HCT116 (cell line): ENCODE measurements around the gene PSKH1. TPM values are rescaled to one million over a fixed set of nuclear protein-coding genes. Genes with fewer than 3 reads are reported as not detected.

Experiments used
- ATAC-seq: fragments of 200-7000 bp; cut with Tn5 transposase; 2 replicates; pipeline ENCODE4 v1.9.1; 2020; ENCODE audit warnings: mild to moderate bottlenecking, moderate library complexity
- BruUV-seq: library from RNA; stranded (reverse); fragments of 400-500 nt; replicated peaks from 2 replicates; lab custom pipeline; 2021; lab: Mats Ljungman, UMichigan
- CTCF ChIA-PET: fragments of 300-600 bp; sonication (Branson Sonifier 250); formaldehyde crosslinking; loops from one replicate; lab custom pipeline; 2021; ENCODE audit warnings: antibody characterized with exemption; lab: Charles Lee
- POLR2A ChIA-PET: fragments of 300-600, 350-600 bp; sonication (Branson Sonifier 250); formaldehyde crosslinking; loops from one replicate; lab custom pipeline; 2021; ENCODE audit warnings: antibody characterized with exemption; lab: Charles Lee
- RAD21 ChIA-PET, 2 experiments: fragments of 300-600 bp; sonication (Branson Sonifier 250); formaldehyde crosslinking; loops; one replicate each; lab custom pipeline; 2023; ENCODE audit warnings: low total read pairs in 2 of 2; ENCODE audit not compliant: uncharacterized antibody in 2 of 2, unreplicated experiment in 2 of 2, low non-redundant PET in 1 of 2; lab: Charles Lee
- DNase-seq: peaks from one replicate; pipeline ENCODE4 v3.0.0-alpha.2; 2010; ENCODE audit warnings: low read depth, low spot score
- H2AFZ ChIP-seq: fragments of 200-600 bp; shearing (Covaris generic), sonication (generic); 2 replicates; pipeline ENCODE4 v1.6.1; 2017; ENCODE audit warnings: low read depth, mixed run types, mixed read lengths, antibody characterized with exemption, low read length; ENCODE audit not compliant: poor library complexity, severe bottlenecking
- H3K27ac ChIP-seq: 2 replicates; pipeline ENCODE4 v1.5.1; 2012; ENCODE audit warnings: low read depth, low read length
- H3K27me3 ChIP-seq: fragments of 200-600 bp; sonication (generic); 2 replicates; pipeline ENCODE4 v1.6.1; 2016; ENCODE audit warnings: mixed run types, low read length, mixed read lengths; ENCODE audit not compliant: insufficient read depth
- H3K36me3 ChIP-seq, 2 experiments: fragments of 200-500 bp in 1 of 2; fragments of 200-600 bp in 1 of 2; sonication (Bioruptor generic) in 1 of 2; sonication (generic) in 1 of 2; 2 replicates each; pipeline versions ENCODE4 v1.5.1 to v1.6.1; 2014 to 2016; ENCODE audit warnings: low read length in 2 of 2, inconsistent platforms in 1 of 2, mixed read lengths in 1 of 2, mixed run types in 1 of 2; ENCODE audit not compliant: insufficient read depth in 2 of 2, control insufficient read depth in 1 of 2
- H3K4me1 ChIP-seq, 2 experiments: fragments of 200-600 bp in 1 of 2; sonication (generic) in 1 of 2; 2 replicates each; pipeline versions ENCODE4 v1.5.1 to v1.6.1; 2012 to 2017; ENCODE audit warnings: low read length in 2 of 2, inconsistent platforms in 1 of 2, mild to moderate bottlenecking in 1 of 2, mixed read lengths in 1 of 2, mixed run types in 1 of 2, moderate library complexity in 1 of 2; ENCODE audit not compliant: insufficient read depth in 2 of 2, control insufficient read depth in 1 of 2
- H3K4me2 ChIP-seq: fragments of 200-600 bp; sonication (generic); 2 replicates; pipeline ENCODE4 v1.6.1; 2017; ENCODE audit warnings: mixed run types, low read length, mixed read lengths
- H3K4me3 ChIP-seq, 2 experiments: fragments of 200-600 bp in 1 of 2; sonication (generic) in 1 of 2; replicated peaks in 1 of 2; 2 replicates each; pipeline ENCODE4 v1.5.1; 2011 to 2016; ENCODE audit warnings: low read length in 2 of 2, control low read depth in 1 of 2, low read depth in 1 of 2, mild to moderate bottlenecking in 1 of 2, mixed read lengths in 1 of 2, mixed run types in 1 of 2
- H3K79me2 ChIP-seq: fragments of 200-600 bp; sonication (generic); 2 replicates; pipeline ENCODE4 v1.6.1; 2017; ENCODE audit warnings: mild to moderate bottlenecking, mixed run types, low read length, moderate library complexity, mixed read lengths; ENCODE audit not compliant: insufficient read depth
- H3K9ac ChIP-seq: fragments of 200-600 bp; sonication (generic); 2 replicates; pipeline ENCODE4 v1.6.1; 2016; ENCODE audit warnings: low read length, mixed read lengths
- H3K9me2 ChIP-seq: fragments of 200-600 bp; sonication (generic), shearing (Covaris generic); 2 replicates; pipeline ENCODE4 v1.6.1; 2017; ENCODE audit warnings: mixed run types, mild to moderate bottlenecking, moderate library complexity; ENCODE audit not compliant: insufficient read depth
- H3K9me3 ChIP-seq, 2 experiments: fragments of 200-500 bp in 1 of 2; fragments of 200-600 bp in 1 of 2; sonication (Bioruptor generic) in 1 of 2; sonication (generic) in 1 of 2; 2 replicates each; pipeline ENCODE4 v1.6.1; 2014 to 2017; ENCODE audit warnings: low read length in 2 of 2, mixed read lengths in 2 of 2, inconsistent platforms in 1 of 2, low read depth in 1 of 2, mild to moderate bottlenecking in 1 of 2, mixed run types in 1 of 2, moderate library complexity in 1 of 2; ENCODE audit not compliant: control insufficient read depth in 1 of 2, insufficient read depth in 1 of 2
- H4K20me1 ChIP-seq: fragments of 200-600 bp; sonication (generic), shearing (Covaris generic); 2 replicates; pipeline ENCODE4 v1.6.1; 2017; ENCODE audit warnings: mixed run types, mild to moderate bottlenecking, moderate library complexity; ENCODE audit not compliant: insufficient read depth
- CBX3 ChIP-seq: IDR thresholded peaks from 2 replicates; pipeline ENCODE4 v1.6.1; 2012; ENCODE audit warnings: low read depth
- POLR2A ChIP-seq: IDR thresholded peaks from 2 replicates; pipeline ENCODE4 v1.7.0; 2011; ENCODE audit warnings: borderline replicate concordance; ENCODE audit not compliant: insufficient read depth, insufficient read length; ENCODE audit errors: extremely low read depth
- SIN3A ChIP-seq: IDR thresholded peaks from 2 replicates; pipeline ENCODE4 v1.6.1; 2012; ENCODE audit warnings: low read depth
- SP1 ChIP-seq: IDR thresholded peaks from 2 replicates; pipeline ENCODE4 v1.6.1; 2012; ENCODE audit warnings: low read depth
- SRF ChIP-seq: IDR thresholded peaks from 2 replicates; pipeline ENCODE4 v1.6.1; 2012; ENCODE audit warnings: low read depth
- TCF7L2 ChIP-seq: IDR thresholded peaks from 2 replicates; pipeline ENCODE4 v1.7.0; 2011; ENCODE audit warnings: borderline replicate concordance, inconsistent platforms; ENCODE audit not compliant: insufficient read depth, insufficient read length; ENCODE audit errors: extremely low read depth
- YY1 ChIP-seq: IDR thresholded peaks from 2 replicates; pipeline ENCODE4 v1.6.1; 2011; ENCODE audit warnings: low read length, low read depth, moderate library complexity, mild to moderate bottlenecking; ENCODE audit not compliant: insufficient replicate concordance; ENCODE audit errors: extremely low read depth
- ZNF274 ChIP-seq: fragments of 200-500 bp; sonication (Bioruptor generic); IDR thresholded peaks from 2 replicates; pipeline ENCODE4 v1.6.1; 2014; ENCODE audit warnings: mild to moderate bottlenecking, low read depth, low read length, inconsistent platforms
- intact Hi-C: fragments of 100-400 bp; cut with micrococcal nuclease; formaldehyde crosslinking; loops from 2 replicates; pipeline ENCODE4 v1.10.0; 2022
- total RNA-seq: library from RNA; stranded (reverse); gene quantifications from one replicate; pipeline ENCODE4 v1.2.1, GENCODE V29; 2021; ENCODE audit not compliant: unreplicated experiment
- TF ChIP-seq, protein P1 (sequence below): IDR thresholded peaks from 2 replicates; pipeline ENCODE4 v1.6.1; 2011; ENCODE audit warnings: mild to moderate bottlenecking, low read length, moderate library complexity; ENCODE audit not compliant: insufficient replicate concordance; ENCODE audit errors: extremely low read depth
- TF ChIP-seq, protein P2 (sequence below): IDR thresholded peaks from 2 replicates; pipeline ENCODE4 v1.6.1; 2012; ENCODE audit warnings: low read depth

Gene PSKH1
- total RNA-seq, 1 experiment from 2014 or later = 16.2 TPM

DNA sequence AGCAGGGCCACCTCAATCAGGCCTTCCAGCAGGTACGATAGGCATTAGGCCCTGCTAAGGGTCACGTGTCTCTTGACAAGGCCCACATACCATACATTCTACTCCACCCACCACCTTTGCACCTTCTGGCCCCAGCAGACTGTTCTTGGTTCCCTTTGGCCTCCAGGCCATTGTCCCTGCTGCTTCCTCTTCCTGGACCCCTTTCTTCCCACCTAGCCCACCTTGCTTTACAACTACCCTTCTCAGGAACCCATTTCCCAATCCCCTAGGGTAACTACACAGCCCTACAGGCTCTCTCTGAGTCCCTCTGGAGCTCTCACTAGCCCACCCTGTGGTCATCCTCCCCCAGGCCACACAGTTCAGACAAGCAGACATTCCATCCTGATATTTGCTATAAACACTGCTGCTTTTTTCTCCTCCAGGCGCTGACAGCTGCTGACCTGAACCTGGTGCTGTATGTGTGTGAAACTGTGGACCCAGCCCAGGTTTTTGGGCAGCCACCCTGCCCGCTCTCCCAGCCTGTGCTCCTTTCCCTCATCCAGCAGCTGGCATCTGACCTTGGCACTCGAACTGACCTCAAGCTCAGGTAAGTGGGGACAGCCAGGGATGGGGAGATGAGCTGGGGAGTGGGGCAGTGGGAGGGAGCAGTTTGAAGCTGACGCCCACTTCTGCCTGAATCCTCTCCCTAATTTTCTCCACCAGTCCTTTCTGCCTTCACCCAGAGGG lies 9.7 kb upstream of the PSKH1 start:
- BruUV-seq = no TSS peak
- peak; percentile 6; the same call in 1 of the 2 replicates for ATAC-seq

DNA sequence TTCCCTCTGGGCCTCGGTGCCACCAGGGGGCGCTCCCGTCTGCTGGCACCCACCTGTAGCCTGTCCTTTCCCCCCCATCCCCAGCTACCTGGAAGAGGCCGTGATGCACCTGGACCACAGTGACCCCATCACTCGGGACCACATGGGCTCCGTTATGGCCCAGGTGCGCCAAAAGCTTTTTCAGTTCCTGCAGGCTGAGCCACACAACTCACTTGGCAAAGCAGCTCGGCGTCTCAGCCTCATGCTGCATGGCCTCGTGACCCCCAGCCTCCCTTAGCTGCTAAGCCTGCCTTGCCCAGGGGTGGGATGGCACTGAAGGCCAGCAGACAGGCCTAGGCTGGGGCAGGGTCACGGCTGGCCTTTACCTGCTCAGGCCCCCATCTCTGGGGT lies 9.2 kb upstream of the PSKH1 start:
- no TSS peak for BruUV-seq
- intact Hi-C loops = loop anchor here (1.0 to 10.0 kb wide), 3 partner anchors 44 to 341 kb away; no protein-coding TSS in a partner anchor
- POLR2A ChIA-PET = no interaction called here
- H3K27ac ChIP-seq = no peak overlapping the region
- ATAC-seq (peak; percentile 91), DNase-seq (peak; percentile 29)
- H3K79me2 ChIP-seq = no peaks in the 10 kb centered on the region
- H3K27me3 ChIP-seq = no peaks in the 10 kb centered on the region
- H3K9me2 ChIP-seq = no peaks in the 10 kb centered on the region
- CTCF ChIA-PET = interaction anchor here (0.8 to 2.9 kb wide), 14 partner anchors 10 to 427 kb away, joined by 3 to 13 read pairs (median 5); partner anchors contain the start of genes EDC4, PRMT7, PSKH1 and SLC7A6OS
- no peak overlapping the region for H3K9ac ChIP-seq
- H3K36me3 ChIP-seq = peaks cover 29 to 44% of the 10 kb centered on the region in 2 experiments; a peak in 3 of 4 replicates
- no peaks in the 10 kb centered on the region for H3K9me3 ChIP-seq
- no peak overlapping the region for H2AFZ ChIP-seq
- H3K4me2 ChIP-seq = no peak overlapping the region
- peaks cover 3% of the 10 kb centered on the region; the same call in 1 of the 2 replicates for H4K20me1 ChIP-seq
- H3K4me3 ChIP-seq = no peak overlapping the region
- no peaks in the 10 kb centered on the region for H3K4me1 ChIP-seq
- RAD21 ChIA-PET = no interaction called here
- TF ChIP-seq, protein P1, sequence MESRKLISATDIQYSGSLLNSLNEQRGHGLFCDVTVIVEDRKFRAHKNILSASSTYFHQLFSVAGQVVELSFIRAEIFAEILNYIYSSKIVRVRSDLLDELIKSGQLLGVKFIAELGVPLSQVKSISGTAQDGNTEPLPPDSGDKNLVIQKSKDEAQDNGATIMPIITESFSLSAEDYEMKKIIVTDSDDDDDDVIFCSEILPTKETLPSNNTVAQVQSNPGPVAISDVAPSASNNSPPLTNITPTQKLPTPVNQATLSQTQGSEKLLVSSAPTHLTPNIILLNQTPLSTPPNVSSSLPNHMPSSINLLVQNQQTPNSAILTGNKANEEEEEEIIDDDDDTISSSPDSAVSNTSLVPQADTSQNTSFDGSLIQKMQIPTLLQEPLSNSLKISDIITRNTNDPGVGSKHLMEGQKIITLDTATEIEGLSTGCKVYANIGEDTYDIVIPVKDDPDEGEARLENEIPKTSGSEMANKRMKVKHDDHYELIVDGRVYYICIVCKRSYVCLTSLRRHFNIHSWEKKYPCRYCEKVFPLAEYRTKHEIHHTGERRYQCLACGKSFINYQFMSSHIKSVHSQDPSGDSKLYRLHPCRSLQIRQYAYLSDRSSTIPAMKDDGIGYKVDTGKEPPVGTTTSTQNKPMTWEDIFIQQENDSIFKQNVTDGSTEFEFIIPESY = no peak
- TF ChIP-seq SIN3A (no peak), SP1 (no peak), POLR2A (no peak), SRF (no peak), TCF7L2 (no peak), CBX3 (no peak), ZNF274 (no peak)
- TF ChIP-seq, protein P2, sequence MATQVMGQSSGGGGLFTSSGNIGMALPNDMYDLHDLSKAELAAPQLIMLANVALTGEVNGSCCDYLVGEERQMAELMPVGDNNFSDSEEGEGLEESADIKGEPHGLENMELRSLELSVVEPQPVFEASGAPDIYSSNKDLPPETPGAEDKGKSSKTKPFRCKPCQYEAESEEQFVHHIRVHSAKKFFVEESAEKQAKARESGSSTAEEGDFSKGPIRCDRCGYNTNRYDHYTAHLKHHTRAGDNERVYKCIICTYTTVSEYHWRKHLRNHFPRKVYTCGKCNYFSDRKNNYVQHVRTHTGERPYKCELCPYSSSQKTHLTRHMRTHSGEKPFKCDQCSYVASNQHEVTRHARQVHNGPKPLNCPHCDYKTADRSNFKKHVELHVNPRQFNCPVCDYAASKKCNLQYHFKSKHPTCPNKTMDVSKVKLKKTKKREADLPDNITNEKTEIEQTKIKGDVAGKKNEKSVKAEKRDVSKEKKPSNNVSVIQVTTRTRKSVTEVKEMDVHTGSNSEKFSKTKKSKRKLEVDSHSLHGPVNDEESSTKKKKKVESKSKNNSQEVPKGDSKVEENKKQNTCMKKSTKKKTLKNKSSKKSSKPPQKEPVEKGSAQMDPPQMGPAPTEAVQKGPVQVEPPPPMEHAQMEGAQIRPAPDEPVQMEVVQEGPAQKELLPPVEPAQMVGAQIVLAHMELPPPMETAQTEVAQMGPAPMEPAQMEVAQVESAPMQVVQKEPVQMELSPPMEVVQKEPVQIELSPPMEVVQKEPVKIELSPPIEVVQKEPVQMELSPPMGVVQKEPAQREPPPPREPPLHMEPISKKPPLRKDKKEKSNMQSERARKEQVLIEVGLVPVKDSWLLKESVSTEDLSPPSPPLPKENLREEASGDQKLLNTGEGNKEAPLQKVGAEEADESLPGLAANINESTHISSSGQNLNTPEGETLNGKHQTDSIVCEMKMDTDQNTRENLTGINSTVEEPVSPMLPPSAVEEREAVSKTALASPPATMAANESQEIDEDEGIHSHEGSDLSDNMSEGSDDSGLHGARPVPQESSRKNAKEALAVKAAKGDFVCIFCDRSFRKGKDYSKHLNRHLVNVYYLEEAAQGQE = no peak

More for the DNA sequence above, 9.7 kb upstream of the PSKH1 start:
- Histone ChIP-seq H3K4me1 (no peaks in the 10 kb centered on the region), H3K9me3 (no peaks in the 10 kb centered on the region), H3K9me2 (no peaks in the 10 kb centered on the region), H3K79me2 (no peaks in the 10 kb centered on the region), H3K4me2 (no peak overlapping the region), H3K4me3 (no peak overlapping the region), H3K9ac (no peak overlapping the region), H4K20me1 (peaks cover 3% of the 10 kb centered on the region; the same call in 1 of the 2 replicates), H3K27me3 (no peaks in the 10 kb centered on the region), H2AFZ (no peak overlapping the region), H3K36me3 (peaks cover 29 to 50% of the 10 kb centered on the region in 2 experiments; a peak in 3 of 4 replicates), H3K27ac (no peak overlapping the region)
- POLR2A ChIA-PET = no interaction called here
- RAD21 ChIA-PET = no interaction called here
- intact Hi-C loops = loop anchor here (1.0 to 10.0 kb wide), 3 partner anchors 45 to 341 kb away; no protein-coding TSS in a partner anchor
- TF ChIP-seq SIN3A = no peak
- no peak for TF ChIP-seq YY1
- no peak for TF ChIP-seq SRF
- no peak for TF ChIP-seq ZNF274
- CTCF ChIA-PET = interaction anchor here (0.7 to 2.9 kb wide), 14 partner anchors 9 to 427 kb away, joined by 3 to 13 read pairs (median 5); partner anchors contain the start of genes EDC4, PRMT7, PSKH1 and SLC7A6OS
- DNase-seq = no peak
